Measurements from ENCODE around the gene CRYAB. TPM values are rescaled to one million over a fixed set of nuclear protein-coding genes. Genes with fewer than 3 reads are reported as not detected.
"Not testable (repeated sequence)": the region's sequence is repeated elsewhere in the genome, so short reads cannot be mapped to it uniquely, and the experiment has no call there.

Gene CRYAB
- total RNA-seq, 2 donors from 2014 or later, result not detected

DNA sequence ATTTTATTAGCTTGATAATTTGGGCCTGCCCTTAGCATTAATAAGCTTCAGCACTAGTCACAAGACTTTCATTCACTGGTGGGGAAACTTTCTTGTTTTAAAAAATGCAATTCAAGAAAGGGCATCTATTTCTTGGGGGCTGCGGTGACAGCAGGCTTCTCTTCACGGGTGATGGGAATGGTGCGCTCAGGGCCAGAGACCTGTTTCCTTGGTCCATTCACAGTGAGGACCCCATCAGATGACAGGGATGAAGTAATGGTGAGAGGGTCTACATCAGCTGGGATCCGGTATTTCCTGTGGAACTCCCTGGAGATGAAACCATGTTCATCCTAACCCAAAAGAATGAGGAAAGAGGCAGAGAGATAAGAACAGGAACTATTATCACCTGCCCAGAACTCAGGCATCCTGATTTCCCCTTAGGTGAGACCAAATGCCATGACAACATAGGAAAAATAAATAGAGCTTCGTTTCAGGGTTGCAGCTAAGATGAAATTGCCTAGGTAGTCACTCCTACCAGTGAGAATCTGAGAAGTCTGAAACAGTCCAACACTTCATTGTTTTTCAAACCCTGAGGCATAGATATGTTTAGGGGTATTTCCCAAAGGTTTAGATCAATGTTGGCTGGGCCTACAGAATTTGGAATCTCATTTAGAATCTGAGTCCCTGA is 2.8 kb downstream of the CRYAB start:
- H3K9me3 Mint-ChIP-seq, result no peaks in the 10 kb centered on the region
- peaks cover 22% of the 10 kb centered on the region for H3K27me3 Mint-ChIP-seq
- ATAC-seq (replicated peaks), result no peak
- H3K4me3 Mint-ChIP-seq, result no peak overlapping the region
- no peak overlapping the region for H3K27ac Mint-ChIP-seq
- no peaks in the 10 kb centered on the region for H3K36me3 Mint-ChIP-seq (ENCODE audit: low read depth)
- no peaks in the 10 kb centered on the region for H3K4me1 Mint-ChIP-seq

DNA sequence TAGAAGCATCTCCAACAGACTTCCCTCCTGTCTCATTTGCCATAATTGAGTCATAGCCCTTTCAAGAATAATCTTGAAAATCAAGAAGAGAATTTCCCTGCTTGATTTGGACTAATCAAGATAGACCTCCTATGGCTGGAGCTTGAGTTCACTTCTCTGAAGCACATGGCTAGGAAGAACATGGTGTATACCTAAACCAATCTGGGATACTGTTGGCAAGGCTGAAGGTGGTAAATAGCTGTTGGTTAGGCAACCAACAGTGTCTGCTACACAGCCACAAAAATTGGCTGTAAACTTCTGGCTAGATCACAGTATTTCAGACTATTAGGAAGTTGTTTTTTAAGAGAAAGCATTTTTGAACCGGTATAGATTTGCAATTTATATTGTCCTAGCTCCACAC is 4.9 kb downstream of the CRYAB start:
- Mint-ChIP-seq H3K4me1 (no peaks in the 10 kb centered on the region), H3K9me3 (no peaks in the 10 kb centered on the region), H3K36me3 (ENCODE audit: low read depth) (no peaks in the 10 kb centered on the region), H3K27ac (no peak overlapping the region), H3K4me3 (no peak overlapping the region), H3K27me3 (peaks cover 14% of the 10 kb centered on the region)
- ATAC-seq (replicated peaks), result no peak

DNA sequence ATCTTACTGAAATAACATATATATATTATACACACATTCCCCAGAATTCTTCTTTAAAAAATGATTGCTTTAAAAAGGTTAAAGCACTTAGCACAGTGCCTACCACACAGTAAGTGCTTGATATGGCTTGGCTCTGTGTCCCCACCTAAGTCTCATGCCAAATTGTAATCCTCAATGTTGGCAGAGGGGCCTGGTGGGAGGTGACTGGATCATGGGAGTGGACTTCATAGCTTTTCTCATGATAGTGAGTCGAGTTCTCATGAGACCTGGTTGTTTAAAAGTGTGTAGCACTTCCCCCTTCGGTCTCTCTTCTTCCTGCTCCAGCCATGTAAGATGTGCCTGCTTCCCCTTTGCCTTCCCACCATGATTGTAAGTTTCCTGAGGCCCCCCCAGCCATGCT is 6.2 kb downstream of the CRYAB start:
- Mint-ChIP-seq H3K36me3 (ENCODE audit: low read depth) (no peaks in the 10 kb centered on the region), H3K4me3 (no peak overlapping the region), H3K27ac (no peak overlapping the region), H3K27me3 (peaks cover 3% of the 10 kb centered on the region), H3K4me1 (no peaks in the 10 kb centered on the region), H3K9me3 (no peaks in the 10 kb centered on the region)
- no peak for ATAC-seq (replicated peaks)

DNA sequence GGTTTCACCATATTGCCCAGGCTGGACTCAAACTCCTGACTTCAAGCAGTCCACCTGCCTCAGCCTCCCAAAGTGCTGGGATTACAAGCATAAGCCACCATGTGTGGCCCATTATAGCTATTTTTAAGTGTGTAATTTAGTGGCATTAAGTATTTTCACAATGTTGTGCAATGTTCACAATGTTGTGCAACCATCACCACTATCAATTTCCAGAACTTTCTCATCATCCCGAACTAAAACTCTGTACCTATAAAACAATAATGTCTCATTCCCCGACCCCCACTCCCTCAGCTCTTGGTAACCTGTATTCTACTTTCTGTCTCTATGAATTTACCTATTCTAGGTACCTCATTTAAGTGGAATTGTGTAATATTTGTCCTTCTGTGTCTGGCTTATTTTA is 24.7 kb downstream of the CRYAB start:
- Mint-ChIP-seq H3K27me3 (no peaks in the 10 kb centered on the region), H3K36me3 (ENCODE audit: low read depth) (peaks cover 8% of the 10 kb centered on the region), H3K4me3 (no peak overlapping the region), H3K27ac (no peak overlapping the region), H3K4me1 (no peaks in the 10 kb centered on the region), H3K9me3 (no peaks in the 10 kb centered on the region)
- no peak for ATAC-seq (replicated peaks)

DNA sequence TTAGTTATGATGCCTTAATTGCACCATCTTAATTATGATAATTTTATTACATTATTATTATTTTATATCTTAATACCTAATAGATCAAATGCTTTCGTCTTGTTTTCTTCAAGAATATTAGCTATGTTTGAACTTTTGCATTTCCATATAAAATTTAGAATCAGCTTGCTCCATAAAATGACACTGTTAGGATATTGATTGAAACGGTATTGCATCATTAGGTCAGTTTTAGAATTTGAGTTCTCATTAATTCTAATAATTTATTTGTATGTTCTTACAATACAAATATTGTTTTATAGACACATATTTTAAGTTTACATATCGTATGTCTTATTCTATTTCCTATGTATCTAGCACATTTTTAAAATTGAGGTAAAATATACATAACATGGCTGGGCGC is 25.5 kb downstream of the CRYAB start:
- no peak overlapping the region for H3K4me3 Mint-ChIP-seq
- ATAC-seq (replicated peaks), result no peak
- no peaks in the 10 kb centered on the region for H3K27me3 Mint-ChIP-seq
- H3K4me1 Mint-ChIP-seq, result no peaks in the 10 kb centered on the region
- no peak overlapping the region for H3K27ac Mint-ChIP-seq
- peaks cover 8% of the 10 kb centered on the region for H3K36me3 Mint-ChIP-seq (ENCODE audit: low read depth)
- H3K9me3 Mint-ChIP-seq, result no peaks in the 10 kb centered on the region

DNA sequence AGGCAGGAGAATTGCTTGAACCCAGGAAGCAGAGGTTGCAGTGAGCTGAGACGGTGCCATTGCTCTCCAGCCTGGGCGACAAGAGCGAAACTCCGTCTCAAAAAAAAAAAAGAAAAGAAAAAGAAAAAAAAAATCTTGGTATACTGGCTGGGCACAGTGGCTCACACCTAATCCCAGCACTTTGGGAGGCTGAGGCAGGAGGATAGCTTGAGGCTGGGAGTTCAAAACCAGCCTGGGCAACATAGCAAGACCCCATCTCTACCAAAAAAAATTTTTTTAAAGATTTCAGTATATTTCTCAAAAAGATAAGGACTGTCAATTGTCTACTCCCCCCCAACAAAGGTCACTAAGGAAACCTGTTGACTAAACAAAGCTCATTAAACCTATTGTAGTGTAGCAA is 26.5 kb downstream of the CRYAB start:
- not testable (repeated sequence) for H3K36me3 Mint-ChIP-seq (ENCODE audit: low read depth); H3K27ac Mint-ChIP-seq; H3K4me3 Mint-ChIP-seq; ATAC-seq (replicated peaks); H3K9me3 Mint-ChIP-seq; H3K27me3 Mint-ChIP-seq; H3K4me1 Mint-ChIP-seq

DNA sequence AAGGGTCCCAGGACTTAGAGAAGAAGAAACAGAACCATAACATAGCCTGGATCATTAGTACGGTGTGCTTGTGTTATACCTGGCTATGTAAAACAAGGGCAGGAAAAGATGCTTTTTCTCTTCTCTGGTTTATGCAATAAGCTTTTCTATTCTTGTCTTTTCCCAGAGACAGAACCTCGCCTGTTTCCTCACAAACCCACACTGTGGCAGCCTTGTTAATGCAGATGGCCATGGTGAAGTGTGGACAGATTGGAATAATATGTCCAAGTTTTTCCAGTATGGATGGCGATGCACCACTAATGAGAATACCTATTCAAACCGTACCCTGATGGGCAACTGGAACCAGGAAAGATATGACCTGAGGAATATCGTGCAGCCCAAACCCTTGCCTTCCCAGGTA is 29.4 kb downstream of the CRYAB start:
- Mint-ChIP-seq H3K4me1 (peaks cover 10% of the 10 kb centered on the region), H3K27ac (no peak overlapping the region), H3K9me3 (no peaks in the 10 kb centered on the region), H3K4me3 (no peak overlapping the region), H3K27me3 (no peaks in the 10 kb centered on the region), H3K36me3 (ENCODE audit: low read depth) (peaks cover 8% of the 10 kb centered on the region)
- no peak for ATAC-seq (replicated peaks)

DNA sequence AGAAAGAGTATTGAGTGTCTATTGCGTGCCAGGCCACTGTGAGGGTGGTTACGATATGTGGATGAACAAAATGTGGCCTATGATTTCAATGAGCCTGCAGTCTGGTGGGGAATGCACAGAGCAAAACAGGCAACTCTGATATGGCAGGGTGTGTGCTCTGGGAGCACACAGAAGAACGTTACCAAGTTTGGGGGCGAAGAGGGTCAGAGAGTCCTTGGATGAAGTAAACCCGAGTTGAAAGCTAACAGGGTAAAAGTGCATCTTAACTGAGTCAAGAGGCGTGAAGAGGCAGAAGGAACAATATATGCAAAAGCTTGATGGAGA is 32.0 kb downstream of the CRYAB start:
- Mint-ChIP-seq H3K4me1 (peaks cover 10% of the 10 kb centered on the region), H3K36me3 (ENCODE audit: low read depth) (peaks cover 31% of the 10 kb centered on the region), H3K27ac (peak overlapping the region; percentile 100), H3K9me3 (no peaks in the 10 kb centered on the region), H3K27me3 (no peaks in the 10 kb centered on the region), H3K4me3 (peak overlapping the region; percentile 96)
- ATAC-seq (replicated peaks), result no peak

DNA sequence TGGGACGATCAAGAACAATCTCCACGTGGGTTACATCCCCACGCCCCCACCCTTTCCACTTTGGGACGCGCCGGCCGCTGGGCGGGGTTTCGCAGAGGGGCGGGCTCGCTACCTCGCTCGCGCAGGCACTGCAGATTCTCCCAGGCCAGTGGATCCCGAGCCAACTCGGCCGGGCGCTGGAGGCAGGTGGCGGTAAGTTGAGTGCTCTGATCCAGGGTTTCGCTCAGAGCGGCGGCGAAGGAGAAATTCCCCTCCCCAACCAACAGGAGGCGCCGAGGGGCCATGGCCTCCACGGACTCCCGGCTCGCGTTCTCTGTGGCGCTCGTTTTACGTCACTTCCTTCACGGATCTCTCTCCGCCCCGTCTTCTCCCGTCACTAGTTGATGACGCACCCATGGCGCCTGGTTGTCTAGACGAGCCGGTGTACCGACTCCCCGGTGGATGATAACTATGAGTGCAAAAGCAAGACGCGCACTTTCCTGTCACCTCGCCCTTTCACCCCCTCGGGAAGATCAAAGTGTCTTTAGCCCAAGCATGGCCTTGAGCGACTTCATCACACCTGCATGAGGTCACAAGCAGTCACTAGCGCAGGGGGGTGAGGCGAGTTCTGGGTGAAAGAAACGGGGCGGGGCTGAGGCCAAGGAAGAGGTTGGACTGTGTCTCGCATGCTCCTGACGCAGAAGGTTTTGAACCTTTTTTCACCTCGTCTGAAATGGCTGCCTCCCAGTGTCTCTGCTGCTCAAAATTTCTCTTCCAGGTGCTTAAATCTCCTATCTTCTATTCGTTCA is 32.5 kb downstream of the CRYAB start, which contains the start of the genes CFAP68 and FDXACB1:
TSS of gene CFAP68 (plus strand) at position 693 of the 788 bp plus-strand sequence. CDS start at position 713, 20 bp downstream.
TSS of gene FDXACB1 (minus strand) at position 317 of the 788 bp plus-strand sequence. CDS start at position 284, 33 bp downstream.
- Mint-ChIP-seq H3K27ac (peak within 1 kb of the TSS; percentile 100), H3K36me3 (ENCODE audit: low read depth) (peaks cover 36% of the 10 kb centered on the region), H3K27me3 (no peaks in the 10 kb centered on the region), H3K9me3 (no peaks in the 10 kb centered on the region), H3K4me1 (peaks cover 10% of the 10 kb centered on the region), H3K4me3 (peak within 1 kb of the TSS; percentile 96)
- ATAC-seq (replicated peaks), result peak; percentile 93

DNA sequence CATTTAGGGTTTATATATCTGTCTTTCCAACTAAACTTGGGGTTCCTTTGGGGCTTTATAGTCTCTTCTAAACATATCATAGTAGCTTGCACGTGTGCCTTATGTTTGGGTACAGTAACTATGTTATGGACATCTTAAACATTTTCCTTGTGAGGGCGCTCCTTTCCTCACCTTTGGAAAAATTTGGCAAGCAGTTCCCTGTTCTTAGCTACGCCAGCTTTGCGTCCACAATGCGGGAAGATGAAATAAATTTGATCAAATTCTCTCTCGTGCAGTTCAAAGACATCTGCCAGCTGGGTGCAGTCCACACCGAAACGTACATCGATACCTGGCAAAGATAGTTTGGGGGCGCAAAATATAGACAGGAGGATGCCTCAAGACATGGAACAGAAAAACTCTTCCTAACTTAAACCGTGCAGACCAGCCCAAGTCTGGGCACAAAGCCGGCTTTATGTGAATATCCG is 33.2 kb downstream of the CRYAB start:
- H3K27me3 Mint-ChIP-seq, result no peaks in the 10 kb centered on the region
- no peak for ATAC-seq (replicated peaks)
- H3K27ac Mint-ChIP-seq, result peak overlapping the region; percentile 100
- no peaks in the 10 kb centered on the region for H3K9me3 Mint-ChIP-seq
- H3K36me3 Mint-ChIP-seq (ENCODE audit: low read depth), result peaks cover 41% of the 10 kb centered on the region
- H3K4me3 Mint-ChIP-seq, result peak overlapping the region; percentile 96
- H3K4me1 Mint-ChIP-seq, result peaks cover 10% of the 10 kb centered on the region

DNA sequence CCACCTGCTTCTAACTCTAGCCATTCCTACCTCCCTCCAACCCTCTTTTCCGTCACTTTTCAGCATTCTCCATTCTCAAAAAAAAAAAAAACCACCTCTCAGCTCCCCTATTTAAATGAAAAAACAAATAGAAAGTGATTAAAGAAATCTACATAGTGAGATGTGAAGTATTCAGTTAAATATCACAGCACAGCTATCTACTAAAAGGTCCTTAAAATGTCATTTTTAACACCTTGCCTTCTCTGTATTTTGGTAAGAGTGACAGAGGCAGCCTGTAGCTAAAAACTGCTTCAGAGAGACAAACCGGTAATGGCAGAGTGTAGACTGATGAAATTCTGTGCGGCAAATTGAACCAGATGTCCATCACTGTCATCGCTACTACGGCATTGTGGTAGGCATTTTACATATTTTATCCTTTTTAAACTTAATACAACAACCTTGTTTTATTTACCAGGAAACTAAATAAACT is 39.8 kb downstream of the CRYAB start:
- no peak for ATAC-seq (replicated peaks)
- no peaks in the 10 kb centered on the region for H3K27me3 Mint-ChIP-seq
- H3K4me3 Mint-ChIP-seq, result peak overlapping the region; percentile 92
- H3K36me3 Mint-ChIP-seq (ENCODE audit: low read depth), result peaks cover 56% of the 10 kb centered on the region
- peaks cover 19% of the 10 kb centered on the region for H3K4me1 Mint-ChIP-seq
- H3K27ac Mint-ChIP-seq, result peak overlapping the region; percentile 96
- no peaks in the 10 kb centered on the region for H3K9me3 Mint-ChIP-seq

DNA sequence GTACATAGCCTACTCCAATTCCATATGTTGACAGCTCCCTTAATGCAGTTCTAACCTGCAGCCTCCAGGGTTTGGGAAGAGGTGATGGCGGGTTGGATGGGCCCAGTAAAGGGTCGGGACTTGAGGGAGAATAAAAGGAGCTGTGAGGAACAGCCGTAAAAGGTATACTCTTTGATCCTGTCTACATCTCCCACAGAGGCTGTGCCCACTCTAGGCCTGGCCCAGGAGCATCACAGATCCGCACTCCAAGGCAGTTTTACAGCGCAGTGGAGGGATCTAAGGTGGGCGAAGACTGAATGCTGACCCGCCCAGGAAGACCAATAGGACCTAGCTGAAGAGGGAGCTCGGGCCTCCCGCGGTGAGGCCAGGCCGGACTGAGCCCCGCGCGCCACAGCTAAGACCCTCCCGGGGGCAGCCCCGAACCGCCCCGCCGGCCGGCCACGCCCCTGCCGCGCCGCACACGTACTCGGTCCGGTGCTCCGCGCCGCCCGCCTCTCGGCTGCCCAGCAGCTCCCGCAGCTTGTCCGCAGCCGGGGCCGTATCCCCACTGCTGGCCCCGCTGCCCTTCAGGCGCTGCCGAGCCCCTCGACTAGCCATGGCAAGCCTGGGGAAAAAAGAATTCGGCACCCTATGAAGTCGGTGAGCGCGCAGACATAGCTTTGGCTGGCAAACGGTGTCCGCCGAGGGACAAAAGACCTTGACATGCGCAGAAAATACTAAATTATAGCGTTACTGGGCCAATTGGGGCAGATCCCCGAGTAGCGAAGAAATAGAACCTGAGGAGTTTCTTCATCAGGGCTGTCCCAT is 40.5 kb downstream of the CRYAB start, which contains the start of gene ALG9:
TSS of gene ALG9 (minus strand) at position 696 of the 807 bp plus-strand sequence. CDS start at position 597, 99 bp downstream.
- peaks cover 60% of the 10 kb centered on the region for H3K36me3 Mint-ChIP-seq (ENCODE audit: low read depth)
- no peaks in the 10 kb centered on the region for H3K9me3 Mint-ChIP-seq
- H3K27ac Mint-ChIP-seq, result peak within 1 kb of the TSS; percentile 96
- H3K27me3 Mint-ChIP-seq, result no peaks in the 10 kb centered on the region
- peaks cover 19% of the 10 kb centered on the region for H3K4me1 Mint-ChIP-seq
- peak; percentile 93 for ATAC-seq (replicated peaks)
- peak within 1 kb of the TSS; percentile 92 for H3K4me3 Mint-ChIP-seq

DNA sequence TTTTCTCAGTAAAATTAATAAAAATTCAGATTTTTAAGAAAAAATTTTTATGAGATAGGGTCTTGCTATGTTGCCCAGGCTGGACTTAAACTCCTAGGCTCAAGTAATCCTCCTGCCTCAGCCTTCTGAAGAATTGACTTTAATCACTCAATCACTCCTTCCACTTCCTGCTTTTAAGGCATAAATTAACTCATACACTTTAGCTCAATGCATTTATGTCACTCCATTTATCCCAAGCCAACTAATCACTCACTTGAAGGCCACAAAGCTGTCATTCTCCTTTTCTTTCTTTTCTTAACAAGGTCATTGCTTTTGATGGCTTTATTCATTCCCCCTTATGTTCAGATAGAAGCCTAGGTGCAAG is 41.1 kb downstream of the CRYAB start:
- Mint-ChIP-seq H3K36me3 (ENCODE audit: low read depth) (peaks cover 60% of the 10 kb centered on the region), H3K9me3 (no peaks in the 10 kb centered on the region), H3K4me1 (peaks cover 19% of the 10 kb centered on the region), H3K4me3 (peak overlapping the region; percentile 92), H3K27ac (peak overlapping the region; percentile 96), H3K27me3 (no peaks in the 10 kb centered on the region)
- peak; percentile 15 for ATAC-seq (replicated peaks)

DNA sequence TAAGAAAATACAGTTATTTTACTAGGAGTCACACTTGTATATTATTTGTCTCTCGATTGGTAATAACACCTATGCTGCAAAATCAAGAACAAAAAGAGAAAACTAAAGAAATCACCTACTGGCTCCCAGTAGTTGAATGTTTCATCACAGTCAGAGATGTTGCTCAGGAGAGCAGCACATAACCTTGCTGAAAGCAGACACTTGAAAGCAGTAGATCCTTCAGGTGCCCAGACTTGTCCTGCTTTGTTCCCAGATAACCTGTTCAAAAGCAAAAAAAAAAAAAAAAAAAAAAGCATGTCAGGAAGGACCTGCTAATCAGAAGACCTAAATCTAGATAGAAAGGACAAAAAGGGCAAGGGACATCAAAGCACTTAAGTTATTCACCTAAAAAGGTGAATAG is 41.5 kb downstream of the CRYAB start:
- H3K27ac Mint-ChIP-seq, result peak overlapping the region; percentile 96
- ATAC-seq (replicated peaks), result no peak
- peak overlapping the region; percentile 92 for H3K4me3 Mint-ChIP-seq
- peaks cover 60% of the 10 kb centered on the region for H3K36me3 Mint-ChIP-seq (ENCODE audit: low read depth)
- peaks cover 19% of the 10 kb centered on the region for H3K4me1 Mint-ChIP-seq
- H3K27me3 Mint-ChIP-seq, result no peaks in the 10 kb centered on the region
- no peaks in the 10 kb centered on the region for H3K9me3 Mint-ChIP-seq

All from activated T-helper 17 cell treated with anti-CD3 and anti-CD28 coated beads, Interleukin-2, amount 50 U/mL, for 72 hours (primary cell).